GM12878 (cell line): ENCODE results near the gene DLK2.

Source experiments
- ATF3 ChIP-seq: IDR thresholded peaks from 2 replicates; pipeline ENCODE4 v1.6.1; 2011; ENCODE audit warnings: low read depth, mild to moderate bottlenecking, low read length, moderate library complexity, borderline replicate concordance; ENCODE audit errors: extremely low read depth
- FOXM1 ChIP-seq: IDR thresholded peaks from 2 replicates; pipeline ENCODE4 v1.6.1; 2012; ENCODE audit warnings: low read depth, mild to moderate bottlenecking, inconsistent platforms, low read length, moderate library complexity
- JUNB ChIP-seq: IDR thresholded peaks from 2 replicates; pipeline ENCODE4 v1.6.1; 2016; ENCODE audit warnings: antibody characterized with exemption, mild to moderate bottlenecking
- SMARCA5 ChIP-seq: fragments of 450-650 bp; IDR thresholded peaks from 2 replicates; pipeline ENCODE4 v1.6.1; 2017; ENCODE audit warnings: mild to moderate bottlenecking
- TF ChIP-seq, protein P1 (sequence below): IDR thresholded peaks from 2 replicates; pipeline ENCODE4 v1.6.1; 2011; ENCODE audit warnings: low read depth, low read length, improper control_type of control experiment, borderline replicate concordance

DNA sequence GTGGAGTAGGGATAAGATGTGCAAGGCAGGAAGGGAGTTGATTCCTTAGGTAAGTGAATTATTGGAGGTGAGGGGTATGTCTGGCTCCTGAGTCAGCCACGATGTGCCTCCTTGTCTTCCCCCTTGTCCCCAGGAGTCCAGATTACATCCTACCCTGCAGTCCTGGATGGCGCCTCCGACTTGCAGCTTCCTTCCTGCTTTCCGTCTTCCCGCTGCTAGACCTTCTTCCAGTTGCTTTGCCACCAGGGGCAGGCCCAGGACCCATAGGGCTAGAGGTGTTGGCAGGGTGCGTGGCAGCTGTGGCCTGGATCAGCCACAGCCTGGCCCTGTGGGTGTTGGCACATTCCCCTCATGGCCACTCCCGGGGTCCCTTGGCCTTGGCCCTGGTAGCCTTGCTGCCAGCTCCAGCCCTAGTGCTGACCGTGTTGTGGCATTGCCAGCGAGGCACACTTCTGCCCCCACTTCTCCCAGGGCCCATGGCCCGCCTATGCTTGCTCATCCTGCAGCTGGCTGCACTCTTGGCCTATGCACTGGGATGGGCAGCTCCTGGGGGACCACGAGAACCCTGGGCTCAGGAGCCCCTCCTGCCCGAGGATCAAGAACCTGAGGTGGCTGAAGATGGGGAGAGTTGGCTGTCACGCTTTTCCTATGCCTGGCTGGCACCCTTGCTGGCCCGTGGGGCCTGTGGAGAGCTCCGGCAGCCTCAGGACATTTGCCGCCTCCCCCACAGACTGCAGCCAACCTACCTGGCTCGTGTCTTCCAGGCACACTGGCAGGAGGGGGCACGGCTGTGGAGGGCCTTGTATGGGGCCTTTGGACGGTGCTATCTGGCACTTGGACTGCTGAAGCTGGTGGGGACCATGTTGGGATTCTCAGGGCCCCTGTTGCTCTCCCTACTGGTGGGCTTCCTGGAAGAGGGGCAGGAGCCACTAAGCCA, 23.1 kb downstream of the DLK2 start:
- TF ChIP-seq FOXM1 = no peak
- TF ChIP-seq, protein P1, sequence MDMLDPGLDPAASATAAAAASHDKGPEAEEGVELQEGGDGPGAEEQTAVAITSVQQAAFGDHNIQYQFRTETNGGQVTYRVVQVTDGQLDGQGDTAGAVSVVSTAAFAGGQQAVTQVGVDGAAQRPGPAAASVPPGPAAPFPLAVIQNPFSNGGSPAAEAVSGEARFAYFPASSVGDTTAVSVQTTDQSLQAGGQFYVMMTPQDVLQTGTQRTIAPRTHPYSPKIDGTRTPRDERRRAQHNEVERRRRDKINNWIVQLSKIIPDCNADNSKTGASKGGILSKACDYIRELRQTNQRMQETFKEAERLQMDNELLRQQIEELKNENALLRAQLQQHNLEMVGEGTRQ = no peak
- TF ChIP-seq ATF3 = no peak
- TF ChIP-seq SMARCA5 = no peak
- TF ChIP-seq JUNB = no peak
